HUES64 (cell line): ENCODE data around the gene GLTP.

Experiments
- H3K27ac ChIP-seq: 2 replicates; pipeline ENCODE4 v1.7.0; 2013; ENCODE audit warnings: low read depth, low read length, inconsistent platforms
- H3K27me3 ChIP-seq: 2 replicates; pipeline ENCODE4 v1.6.1; 2013; ENCODE audit warnings: mild to moderate bottlenecking, low read length; ENCODE audit not compliant: insufficient read depth
- H3K36me3 ChIP-seq: 2 replicates; pipeline ENCODE4 v1.6.1; 2013; ENCODE audit warnings: mild to moderate bottlenecking, low read length; ENCODE audit not compliant: insufficient read depth
- H3K4me1 ChIP-seq: 2 replicates; pipeline ENCODE4 v1.6.1; 2013; ENCODE audit warnings: mild to moderate bottlenecking, low read length, moderate library complexity; ENCODE audit not compliant: insufficient read depth
- H3K4me3 ChIP-seq: 2 replicates; pipeline ENCODE4 v1.5.1; 2013; ENCODE audit warnings: mild to moderate bottlenecking, low read length, moderate library complexity
- H3K9ac ChIP-seq: 2 replicates; pipeline ENCODE4 v1.6.1; 2013; ENCODE audit warnings: mild to moderate bottlenecking, low read depth, low read length
- H3K9me3 ChIP-seq: 2 replicates; pipeline ENCODE4 v1.6.1; 2013; ENCODE audit warnings: low read depth, low read length; ENCODE audit not compliant: insufficient read depth
- WGBS: fragments of 150-250, 120-280 bp; methylation state at CpG from one replicate; pipeline ENCODE4 v1.1.7; 2013; ENCODE audit warnings: missing lambda C conversion rate; 5-methylcytosine and 5-hydroxymethylcytosine counted together

Gene GLTP

DNA sequence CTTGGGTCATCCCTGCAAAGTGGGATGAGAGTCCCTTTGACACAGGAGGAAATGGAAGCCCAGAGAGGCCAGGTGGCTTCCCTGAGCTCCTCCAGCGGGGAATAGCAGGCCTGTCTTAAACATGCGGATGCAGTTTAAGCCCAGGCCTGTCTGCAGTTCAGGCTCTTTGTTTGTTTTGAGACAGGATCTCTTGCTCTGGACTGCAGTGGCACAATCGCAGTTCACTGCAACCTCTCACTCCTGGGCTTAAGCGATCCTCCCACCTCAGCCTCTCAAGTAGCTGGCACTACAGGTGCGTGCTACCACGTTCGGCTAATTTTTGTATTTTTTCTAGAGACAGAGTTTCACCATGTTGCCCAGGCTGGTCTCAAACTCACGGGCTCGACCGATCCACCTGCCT, 50.7 kb downstream of the GLTP start:
- 87% methylated on average over 10 of the region's 10 CpGs for WGBS

DNA sequence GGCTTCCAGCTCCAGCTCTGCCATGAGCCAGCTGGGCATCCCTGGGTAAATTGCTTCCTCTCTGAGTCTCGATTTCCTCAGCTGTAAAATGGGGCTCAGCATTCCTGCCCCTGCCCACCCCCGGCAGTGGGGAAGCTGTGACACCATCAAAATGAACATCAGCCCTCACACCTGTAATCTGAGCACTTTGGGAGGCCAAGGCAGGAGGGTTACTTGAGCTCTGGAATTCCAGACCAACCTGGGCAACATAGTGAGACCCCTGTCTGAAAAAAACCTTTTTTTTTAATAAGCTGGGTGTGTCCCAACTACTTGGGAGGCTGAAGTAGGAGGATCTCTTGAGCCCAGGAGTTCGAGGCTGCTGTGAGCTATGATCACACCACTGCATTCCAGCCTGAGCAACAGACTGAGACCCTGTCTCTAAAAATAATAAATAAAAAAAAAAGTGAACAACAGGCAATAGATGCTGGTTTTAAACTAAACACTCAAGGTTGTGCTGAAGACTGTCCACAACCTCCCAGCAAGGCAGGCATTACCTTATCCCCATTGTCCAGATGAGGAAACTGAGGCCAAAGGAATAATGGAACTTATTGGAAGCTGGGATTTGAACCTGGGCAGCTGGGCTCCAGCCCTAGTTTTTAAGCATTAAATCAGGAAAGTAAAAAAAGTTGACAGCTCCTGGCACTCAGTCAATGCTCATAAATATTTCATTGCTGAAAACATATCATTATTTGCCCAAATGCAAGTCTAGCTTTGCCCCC, 51.4 kb downstream of the GLTP start:
- Histone ChIP-seq H3K4me3 (no peak overlapping the region), H3K36me3 (no peaks in the 10 kb centered on the region), H3K9me3 (no peaks in the 10 kb centered on the region), H3K27ac (no peak overlapping the region), H3K4me1 (0 out of 2 replicates have a peak, but pooled peaks cover 3% of the 10 kb centered on the region), H3K9ac (no peak overlapping the region), H3K27me3 (no peaks in the 10 kb centered on the region)
- WGBS: 88% methylated on average over 3 of the region's 3 CpGs

More for the DNA sequence above, 50.7 kb downstream of the GLTP start:
- Histone ChIP-seq H3K9me3 (no peaks in the 10 kb centered on the region), H3K27ac (no peak overlapping the region), H3K9ac (no peak overlapping the region), H3K27me3 (no peaks in the 10 kb centered on the region), H3K36me3 (no peaks in the 10 kb centered on the region), H3K4me1 (0 out of 2 replicates have a peak, but pooled peaks cover 3% of the 10 kb centered on the region), H3K4me3 (no peak overlapping the region)

DNA sequence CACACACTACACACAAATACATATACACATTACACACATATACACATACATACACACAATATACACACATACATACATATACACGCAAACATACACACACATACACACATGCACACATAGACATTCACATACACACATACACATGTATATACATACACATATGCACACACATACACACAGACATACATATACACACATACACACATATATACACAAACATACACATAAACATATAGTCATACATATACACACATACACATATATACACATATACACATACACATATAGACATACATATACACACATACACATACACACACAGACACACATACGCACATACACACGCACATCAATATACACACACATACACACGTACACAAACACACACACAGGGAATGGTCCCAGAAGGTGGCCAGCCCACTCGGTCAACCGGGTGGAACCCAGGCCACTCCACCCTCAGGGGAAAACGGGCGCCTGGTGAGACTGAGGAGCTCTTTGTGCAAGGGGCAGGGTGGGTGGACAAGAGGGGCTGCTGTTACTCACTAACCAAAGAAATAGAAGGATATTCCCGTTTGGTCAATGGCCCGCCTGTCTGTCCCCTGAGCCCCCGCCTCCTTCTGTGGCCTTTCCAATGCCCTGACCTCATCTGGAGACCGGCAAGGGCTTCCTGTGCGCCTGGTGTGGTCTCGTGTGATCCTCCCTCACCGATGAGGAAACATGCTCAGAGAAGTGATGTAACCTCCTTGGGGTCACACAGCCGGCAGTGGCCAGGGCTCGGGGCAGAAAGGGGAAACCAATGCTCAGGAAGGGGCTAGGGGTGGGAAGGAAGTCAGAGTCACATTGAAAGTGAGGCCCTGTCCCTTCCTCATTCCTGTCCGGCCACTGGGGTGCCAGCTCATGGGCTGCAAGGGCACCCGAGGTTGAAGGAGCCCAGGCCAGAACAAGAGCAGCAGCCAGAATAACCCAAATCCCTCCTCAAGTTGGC, 52.5 kb downstream of the GLTP start:
- Histone ChIP-seq H3K4me1 (0 out of 2 replicates have a peak, but pooled peaks cover 3% of the 10 kb centered on the region), H3K9ac (no peak overlapping the region)
- 85% methylated on average over 19 of the region's 19 CpGs for WGBS

DNA sequence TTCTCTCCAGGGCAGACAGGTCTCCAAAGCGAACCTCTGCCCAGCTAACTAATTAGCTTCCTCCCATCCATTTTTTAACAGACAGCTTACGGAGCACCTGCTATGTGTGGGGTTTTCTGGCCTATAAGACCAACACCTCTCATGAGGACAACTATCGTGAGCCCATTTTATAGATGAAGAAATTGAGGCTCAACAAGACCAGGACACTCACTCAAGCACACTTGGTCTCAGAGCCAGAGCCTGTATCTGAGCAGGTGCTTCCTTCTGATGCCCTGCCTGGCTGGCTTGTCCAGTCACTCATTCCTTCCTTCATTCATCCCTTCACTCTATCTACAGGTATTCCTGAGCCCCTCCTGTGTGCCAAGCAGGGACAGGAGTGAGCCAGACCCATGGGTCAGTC, 53.3 kb downstream of the GLTP start:
- Histone ChIP-seq H3K36me3 (no peaks in the 10 kb centered on the region), H3K27ac (no peak overlapping the region), H3K4me3 (no peak overlapping the region), H3K9me3 (no peaks in the 10 kb centered on the region), H3K4me1 (no peaks in the 10 kb centered on the region), H3K9ac (no peak overlapping the region), H3K27me3 (no peaks in the 10 kb centered on the region)
- 94% methylated on average over 3 of the region's 3 CpGs for WGBS

More for the DNA sequence above, 52.5 kb downstream of the GLTP start:
- no peak overlapping the region for H3K27ac ChIP-seq
- H3K4me3 ChIP-seq: no peak overlapping the region
- H3K9me3 ChIP-seq: no peaks in the 10 kb centered on the region
- H3K27me3 ChIP-seq: no peaks in the 10 kb centered on the region
- no peaks in the 10 kb centered on the region for H3K36me3 ChIP-seq

DNA sequence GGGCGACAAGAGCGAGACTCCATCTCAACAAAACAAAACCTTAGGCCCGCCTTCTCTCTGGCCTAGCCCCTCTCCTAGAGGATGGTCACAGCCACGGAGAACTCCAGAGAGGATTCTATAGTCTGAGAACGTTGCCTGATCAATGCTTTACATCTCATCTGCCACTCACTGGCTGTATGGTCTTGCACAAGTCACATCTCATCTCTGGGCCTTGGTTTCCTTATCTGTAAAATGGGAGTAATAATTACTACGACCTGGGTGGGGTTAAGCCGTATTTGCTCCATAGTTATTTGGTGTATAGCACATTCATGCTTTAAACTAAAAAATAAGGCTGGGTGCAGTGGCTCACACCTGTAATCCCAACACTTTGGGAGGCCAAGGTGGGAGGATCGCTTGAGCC, 55.6 kb downstream of the GLTP start:
- Histone ChIP-seq H3K9me3 (no peaks in the 10 kb centered on the region), H3K9ac (no peak overlapping the region), H3K27me3 (no peaks in the 10 kb centered on the region), H3K36me3 (no peaks in the 10 kb centered on the region), H3K4me1 (no peaks in the 10 kb centered on the region), H3K27ac (no peak overlapping the region), H3K4me3 (no peak overlapping the region)
- 90% methylated on average over 8 of the region's 8 CpGs for WGBS

DNA sequence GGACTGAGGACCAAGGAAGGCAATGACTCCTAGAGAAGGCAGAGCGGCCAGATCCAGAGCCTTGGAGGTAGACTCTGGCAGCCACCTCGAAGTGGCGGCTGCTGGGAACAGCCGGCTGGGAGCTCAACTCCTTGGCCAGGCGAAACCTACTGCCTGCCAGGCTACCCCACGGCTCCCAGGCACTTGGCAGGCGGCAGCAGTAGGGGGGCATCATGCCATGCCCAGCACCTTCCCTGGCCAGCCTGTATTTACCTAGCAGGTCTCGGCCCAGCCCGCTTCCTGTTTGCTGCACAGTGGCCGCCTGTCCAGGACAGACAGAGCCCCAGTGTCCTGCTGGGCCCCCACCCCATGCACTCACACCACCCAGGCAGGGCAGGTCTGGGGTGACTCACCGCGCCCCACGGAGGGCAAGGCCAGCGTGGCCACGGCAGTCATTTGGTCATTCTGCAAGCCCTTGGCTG, 57.4 kb downstream of the GLTP start:
- Histone ChIP-seq H3K36me3 (no peaks in the 10 kb centered on the region), H3K4me1 (no peaks in the 10 kb centered on the region), H3K9me3 (no peaks in the 10 kb centered on the region), H3K27me3 (no peaks in the 10 kb centered on the region), H3K4me3 (no peak overlapping the region), H3K9ac (no peak overlapping the region), H3K27ac (no peak overlapping the region)
- WGBS: 86% methylated on average over 15 of the region's 15 CpGs

DNA sequence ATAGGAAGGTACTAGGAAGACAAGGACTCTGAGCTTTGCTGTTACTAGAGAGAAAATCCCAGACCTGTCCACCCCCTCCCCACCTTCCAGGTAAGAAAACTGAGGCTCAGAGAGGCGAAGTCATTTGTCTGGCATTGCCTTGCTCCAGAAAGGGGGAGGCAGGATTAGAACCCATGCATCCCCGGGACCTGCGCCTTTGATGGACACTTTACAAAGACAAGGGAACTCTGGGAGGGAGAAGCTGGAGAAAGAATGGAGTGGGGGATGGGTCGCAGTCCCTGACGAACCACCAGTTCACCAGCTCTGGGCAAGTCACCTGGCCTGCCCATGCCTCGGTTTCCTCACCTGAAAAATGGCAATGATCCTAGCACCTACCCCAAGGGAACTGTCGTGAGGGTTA, 57.9 kb downstream of the GLTP start:
- WGBS: 86% methylated on average over 7 of the region's 7 CpGs
- Histone ChIP-seq H3K9ac (no peak overlapping the region), H3K27ac (no peak overlapping the region)

DNA sequence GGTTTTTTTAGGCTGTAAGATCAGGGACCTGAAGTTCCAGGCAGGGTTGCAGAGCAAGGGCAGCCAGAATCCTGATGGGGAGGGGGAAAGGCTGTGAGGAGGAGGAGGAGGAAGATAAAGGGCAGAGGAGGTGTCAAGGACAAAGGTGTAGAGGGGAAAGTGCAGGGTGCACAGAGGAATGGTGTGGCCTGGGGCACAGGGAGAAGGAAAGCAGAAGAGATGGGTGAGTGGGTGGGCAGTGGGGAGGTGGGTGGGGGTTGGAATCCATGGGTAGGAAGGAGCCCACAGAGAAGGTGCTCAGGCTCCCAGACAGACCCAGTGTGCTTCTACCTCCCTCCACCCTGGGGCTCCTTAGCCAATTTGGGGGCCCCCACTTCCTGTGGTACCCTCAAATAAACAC, 58.4 kb downstream of the GLTP start:
- Histone ChIP-seq H3K27me3 (no peaks in the 10 kb centered on the region), H3K4me1 (no peaks in the 10 kb centered on the region), H3K4me3 (no peak overlapping the region), H3K9me3 (no peaks in the 10 kb centered on the region), H3K36me3 (no peaks in the 10 kb centered on the region), H3K9ac (no peak overlapping the region), H3K27ac (no peak overlapping the region)

More for the DNA sequence above, 57.9 kb downstream of the GLTP start:
- H3K4me3 ChIP-seq: no peak overlapping the region
- no peaks in the 10 kb centered on the region for H3K9me3 ChIP-seq
- H3K27me3 ChIP-seq: no peaks in the 10 kb centered on the region
- H3K4me1 ChIP-seq: no peaks in the 10 kb centered on the region
- H3K36me3 ChIP-seq: no peaks in the 10 kb centered on the region

DNA sequence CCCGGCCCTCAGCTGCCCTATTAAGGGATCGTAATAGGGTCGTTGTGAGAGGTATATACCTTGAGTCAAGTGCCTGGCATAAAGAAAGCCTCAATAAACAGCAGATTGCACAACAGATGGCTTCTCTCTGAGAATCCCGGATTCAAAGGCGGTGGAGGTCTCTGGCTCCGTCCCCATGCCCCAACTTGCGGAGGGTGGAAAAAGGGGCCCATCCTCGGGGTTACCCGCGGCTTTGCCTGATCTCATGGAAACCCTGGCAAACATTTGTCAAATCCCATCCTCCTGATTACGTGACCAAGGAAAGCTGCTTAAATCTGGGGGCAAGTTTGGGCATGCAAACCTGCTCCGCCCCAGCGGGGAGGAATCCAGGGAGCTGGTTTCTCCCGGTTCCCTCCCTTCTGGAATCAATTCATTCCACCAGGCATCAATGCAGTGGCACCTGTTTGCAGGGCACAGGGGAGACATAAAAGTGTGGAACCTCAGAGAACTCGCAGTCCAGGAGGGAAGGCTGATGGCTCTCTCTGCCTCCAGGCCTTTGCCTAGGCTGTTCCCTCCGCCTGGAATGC, 59.4 kb downstream of the GLTP start:
- 93% methylated on average over 16 of the region's 16 CpGs for WGBS

DNA sequence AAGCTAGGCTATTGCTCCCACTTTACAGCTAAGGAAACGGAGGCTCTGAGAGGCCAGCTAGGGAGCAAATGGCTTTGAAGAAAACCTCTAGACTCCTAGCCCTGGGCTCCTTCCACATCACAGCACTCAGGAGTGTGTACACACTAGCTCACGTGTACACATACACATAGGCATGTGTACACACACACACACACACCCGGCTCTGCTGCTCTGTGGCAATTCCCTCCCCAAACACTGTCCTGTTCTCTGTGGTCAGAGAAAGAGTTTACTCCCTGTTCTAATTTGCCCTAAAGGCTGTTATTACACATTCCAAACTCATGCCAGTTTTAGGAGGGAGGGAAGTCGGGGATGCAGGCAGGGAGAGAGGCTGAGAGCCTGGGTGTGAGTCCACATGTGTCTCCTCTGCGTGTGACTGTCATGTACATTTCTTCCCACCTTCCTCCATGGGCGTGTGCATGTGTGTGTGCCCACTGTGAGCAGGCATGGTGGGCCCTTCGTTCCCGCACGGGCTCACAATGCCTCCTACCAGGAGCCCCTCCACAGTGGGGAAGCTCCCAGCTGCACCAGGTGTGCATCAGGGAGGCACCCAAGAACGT, 61.3 kb downstream of the GLTP start:
- no peak overlapping the region for H3K4me3 ChIP-seq
- H3K27ac ChIP-seq: no peak overlapping the region
- H3K9ac ChIP-seq: no peak overlapping the region
- H3K27me3 ChIP-seq: no peaks in the 10 kb centered on the region
- H3K4me1 ChIP-seq: no peaks in the 10 kb centered on the region
- WGBS: 84% methylated on average over 10 of the region's 10 CpGs
- H3K36me3 ChIP-seq: peaks cover 3% of the 10 kb centered on the region; the same call in 1 of the 2 replicates
- 0 out of 2 replicates have a peak, but pooled peaks cover 2% of the 10 kb centered on the region for H3K9me3 ChIP-seq

More for the DNA sequence above, 59.4 kb downstream of the GLTP start:
- H3K9ac ChIP-seq: no peak overlapping the region
- H3K4me1 ChIP-seq: no peaks in the 10 kb centered on the region
- H3K27me3 ChIP-seq: no peaks in the 10 kb centered on the region
- no peaks in the 10 kb centered on the region for H3K36me3 ChIP-seq
- no peaks in the 10 kb centered on the region for H3K9me3 ChIP-seq
- no peak overlapping the region for H3K27ac ChIP-seq
- H3K4me3 ChIP-seq: no peak overlapping the region
